CMK (cell line): ENCODE measurements around the gene SLC28A3.
A peak's percentile ranks its signal among the peaks of the same experiment; 100 is the strongest.

Source experiments
- DNase-seq: peaks from one replicate; pipeline ENCODE4 v3.0.0-alpha.2; 2010; ENCODE audit warnings: low read depth

SLC28A3 gene

DNA sequence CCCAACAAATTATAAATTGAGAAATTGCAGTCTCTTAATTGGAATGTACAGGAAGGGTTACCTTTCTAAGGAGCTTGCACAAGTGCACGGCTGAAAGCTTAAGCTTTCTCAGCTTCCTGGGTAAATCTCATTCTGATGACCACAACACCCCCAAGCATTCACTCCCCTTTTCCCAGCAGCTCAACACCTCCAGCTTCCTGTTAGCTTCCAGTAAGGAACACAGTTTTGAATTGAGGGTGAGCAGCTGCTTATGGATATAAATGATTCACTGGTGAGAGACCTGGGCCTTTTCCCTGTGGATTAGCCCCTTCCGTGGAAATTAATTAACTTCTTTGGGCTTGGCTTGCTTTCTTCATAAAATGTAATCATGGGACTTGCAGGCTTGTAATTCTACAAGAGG lies 101.2 kb downstream of the SLC28A3 start:
- no peak for DNase-seq

DNA sequence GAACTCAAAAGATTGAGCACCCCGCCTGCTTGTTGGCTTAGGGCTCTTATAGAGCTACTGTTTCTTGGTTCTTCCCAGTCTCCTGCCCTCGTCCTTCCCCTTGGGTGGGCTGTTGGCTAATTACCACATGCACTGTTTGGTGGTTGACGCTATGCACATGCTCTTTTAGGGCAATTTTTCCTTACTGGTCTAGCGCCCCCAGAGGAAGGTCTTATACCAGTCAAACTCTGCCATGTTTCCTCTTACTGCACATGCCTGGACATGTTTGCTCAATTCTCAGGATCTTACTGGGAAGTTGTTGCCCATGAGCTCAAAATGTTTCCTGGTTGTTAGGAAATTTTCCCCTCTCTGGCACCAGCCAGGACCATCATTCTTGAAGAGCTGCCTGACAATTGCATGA lies 101.9 kb downstream of the SLC28A3 start:
- DNase-seq: peak; percentile 1

DNA sequence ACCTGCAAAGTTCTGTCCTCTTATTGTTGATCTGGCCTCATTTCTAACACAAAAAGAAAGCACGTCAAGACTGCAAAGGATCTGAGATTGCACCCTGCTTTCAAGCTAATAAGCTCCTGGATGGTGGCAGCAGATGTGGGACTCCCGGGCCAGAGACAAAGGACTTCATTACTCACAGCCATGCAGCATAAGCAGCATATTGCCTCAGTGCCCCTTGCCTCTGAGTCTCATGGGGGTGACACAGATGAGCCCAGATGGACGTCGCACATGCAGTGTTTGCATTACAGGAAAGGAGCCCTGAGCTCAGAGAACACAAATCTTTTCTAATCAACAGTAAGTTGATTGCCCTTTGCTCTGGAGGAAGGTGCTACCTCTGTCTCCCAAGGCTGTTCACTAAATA lies 105.0 kb downstream of the SLC28A3 start:
- no peak for DNase-seq

DNA sequence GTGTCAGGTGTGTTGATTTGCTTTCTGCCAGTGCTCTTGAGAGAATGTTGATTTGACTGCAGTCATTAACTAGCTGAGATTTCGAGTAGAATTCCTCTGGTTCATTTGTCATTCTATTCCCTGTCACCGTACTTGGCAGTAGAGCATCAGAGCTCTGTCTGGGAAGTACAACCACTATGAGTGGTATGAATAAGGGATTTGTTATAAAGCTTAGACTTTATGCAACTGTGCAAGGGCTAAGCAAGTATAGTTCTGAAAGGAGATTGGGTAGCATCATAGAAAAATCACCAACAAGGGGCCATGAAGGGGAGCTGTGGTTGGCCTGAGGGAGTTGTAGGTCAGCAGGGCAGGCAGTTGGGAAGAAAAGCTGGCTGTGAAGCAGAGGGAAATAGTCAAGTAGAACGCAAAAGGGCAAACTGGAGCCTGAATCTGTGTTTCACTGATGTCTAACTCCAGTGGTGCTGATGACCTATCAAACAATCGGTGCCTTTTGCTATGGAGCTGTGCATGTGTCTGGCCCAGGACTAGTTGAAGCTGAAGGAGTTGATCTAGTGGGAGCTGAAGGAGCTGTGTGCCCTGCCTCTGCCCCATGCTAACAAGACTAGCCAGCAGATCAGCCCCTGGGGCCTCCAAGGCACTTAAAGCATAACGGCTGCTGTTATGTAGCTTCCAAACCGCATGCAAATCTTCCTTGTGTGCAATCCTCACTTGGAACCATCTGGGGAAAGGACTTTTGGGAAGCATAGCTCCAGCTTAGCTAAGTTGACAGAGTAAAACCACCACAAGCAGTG lies 110.0 kb downstream of the SLC28A3 start:
- no peak for DNase-seq

DNA sequence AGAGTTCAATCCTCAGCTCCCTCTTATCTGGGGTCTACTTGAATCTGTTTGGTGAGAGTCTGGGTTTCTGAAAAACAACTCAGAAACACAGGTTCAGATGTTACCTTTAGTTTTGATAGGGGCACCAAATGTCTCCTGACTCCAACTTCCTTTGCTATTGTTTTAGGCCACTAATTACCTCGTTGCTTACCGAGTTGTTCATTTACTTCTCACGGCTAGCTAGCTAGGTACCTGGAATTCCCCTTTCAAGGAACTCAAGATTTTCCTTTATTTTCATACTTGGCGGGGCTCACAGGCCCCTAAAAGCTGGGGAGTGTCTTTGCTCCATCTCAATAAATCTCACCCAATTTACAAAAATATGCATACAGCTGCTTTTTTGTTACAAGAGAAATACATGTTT lies 111.4 kb downstream of the SLC28A3 start:
- DNase-seq: no peak

DNA sequence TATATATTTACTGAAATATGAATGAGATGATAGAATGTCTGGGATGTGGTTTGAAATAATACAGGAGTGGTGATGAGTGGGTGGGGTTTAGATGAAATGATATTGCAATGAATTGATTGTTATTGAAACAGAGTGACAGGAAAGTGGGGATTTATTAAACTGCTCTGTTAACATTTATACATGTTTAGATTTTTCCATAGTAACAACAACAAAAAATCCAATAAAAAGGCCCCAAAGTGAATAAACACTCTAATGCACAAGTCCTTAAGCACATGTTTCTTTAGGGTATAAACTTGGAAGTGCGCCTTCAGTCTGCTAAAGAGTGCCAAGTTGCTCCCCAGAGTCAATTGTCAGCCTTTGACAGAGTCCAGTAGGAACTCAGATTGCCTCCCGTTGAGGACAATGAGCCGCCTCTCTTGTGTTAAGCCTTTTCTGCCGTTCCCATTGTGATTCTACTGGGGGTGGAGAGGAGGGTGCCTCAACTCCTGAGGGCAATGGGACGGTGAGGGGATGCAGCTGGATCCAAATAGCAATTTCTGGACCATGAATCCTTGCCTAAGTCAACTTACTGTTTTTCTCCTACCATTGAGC lies 112.3 kb downstream of the SLC28A3 start:
- DNase-seq: no peak

DNA sequence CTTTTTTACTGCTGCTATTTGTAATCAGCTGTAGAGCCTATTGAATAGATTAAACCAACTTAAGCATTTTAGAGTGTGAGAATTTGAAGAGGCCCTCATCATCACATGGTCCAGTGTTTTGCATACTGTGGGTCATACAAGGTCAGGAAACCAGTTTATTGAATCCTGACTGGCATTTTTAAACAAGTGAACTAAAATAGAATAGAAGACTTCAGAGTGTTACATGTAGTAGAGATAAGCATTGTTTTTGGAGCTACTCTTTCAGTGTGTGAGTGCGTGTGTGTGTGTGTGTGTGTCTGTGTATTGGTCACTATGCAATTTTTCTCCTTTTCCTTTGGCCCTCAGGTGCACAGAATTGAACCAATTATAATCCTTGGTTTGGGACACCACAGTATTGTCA lies 114.4 kb downstream of the SLC28A3 start:
- no peak for DNase-seq
